Heart left ventricle (tissue), 13 donors: ENCODE measurements around the gene PEX26.
"Not testable (repeated sequence)": the region's sequence is repeated elsewhere in the genome, so short reads cannot be mapped to it uniquely, and the experiment has no call there.

Experiments
- CTCF ChIP-seq, 12 donors: fragments of 200-600 bp; sonication (generic) in 4 of 12; IDR thresholded peaks; one replicate each; pipeline versions ENCODE4 v1.5.0 to v1.8.0; 2018 to 2022; ENCODE audit warnings: antibody characterized with exemption in 12 of 12, mild to moderate bottlenecking in 5 of 12
- POLR2A ChIP-seq, 2 donors: fragments of 450-650 bp; IDR thresholded peaks; one replicate each; pipeline ENCODE4 v1.6.1; 2017; ENCODE audit warnings: antibody characterized with exemption in 2 of 2, mild to moderate bottlenecking in 2 of 2, moderate library complexity in 2 of 2
- donor health status: ischemic (EF 13 %, LVEDD 7.1; RV severe dilation, severe dysfunction).
- donor health status: DM: no; HTN: yes; CAD: no.
- donor health status: DM: no; HTN: no; CAD: no.
- donor health status: ischemic (EF 25% LVEDD 6.9; RV normal size, moderate dysfunction).
- donor health status: ischemic (EF 25% LVEDD 5.7; RV mildly dilated, moderate dysfunction).
- donor health status: ischemic (EF 35%, LVEDD 5.7; RV mildly dilated, moderate dysfunction).
- donor health status: nonischemic (EF 11% LVEDD 7.7; RV severe dilation, severe dysfunction).
- donor health status: DM: yes; HTN: yes; CAD: no.
- donor health status: PGD.
- donor health status: ischemic (EF 29% LVEDD 5.4; RV normal size, mild dysfunction).
- donor health status: nonischemic (EF 23%, LVEDD 6.1; RV moderate dilation, normal function).

- TF ChIP-seq CTCF, POLR2A (IDR thresholded peaks at IDR 0.05): not testable (repeated sequence)
These were observed 45.8 kb downstream of the PEX26 start for GRCh38 chr22:18123476-18124025.
